IPS-18c (cell line): ENCODE measurements around the gene NUBP1.
"Not testable (repeated sequence)": the region's sequence is repeated elsewhere in the genome, so short reads cannot be mapped to it uniquely, and the experiment has no call there.

Experiments
- H3K4me3 ChIP-seq: 2 replicates; pipeline ENCODE4 v1.7.0; 2013; ENCODE audit warnings: low read depth, mild to moderate bottlenecking, low read length, moderate library complexity; ENCODE audit not compliant: insufficient read depth
- H3K9me3 ChIP-seq: one replicate; pipeline ENCODE4 v1.6.1; 2013; ENCODE audit warnings: mild to moderate bottlenecking, low read length, moderate library complexity; ENCODE audit not compliant: control insufficient read depth, insufficient read depth

Gene NUBP1

DNA sequence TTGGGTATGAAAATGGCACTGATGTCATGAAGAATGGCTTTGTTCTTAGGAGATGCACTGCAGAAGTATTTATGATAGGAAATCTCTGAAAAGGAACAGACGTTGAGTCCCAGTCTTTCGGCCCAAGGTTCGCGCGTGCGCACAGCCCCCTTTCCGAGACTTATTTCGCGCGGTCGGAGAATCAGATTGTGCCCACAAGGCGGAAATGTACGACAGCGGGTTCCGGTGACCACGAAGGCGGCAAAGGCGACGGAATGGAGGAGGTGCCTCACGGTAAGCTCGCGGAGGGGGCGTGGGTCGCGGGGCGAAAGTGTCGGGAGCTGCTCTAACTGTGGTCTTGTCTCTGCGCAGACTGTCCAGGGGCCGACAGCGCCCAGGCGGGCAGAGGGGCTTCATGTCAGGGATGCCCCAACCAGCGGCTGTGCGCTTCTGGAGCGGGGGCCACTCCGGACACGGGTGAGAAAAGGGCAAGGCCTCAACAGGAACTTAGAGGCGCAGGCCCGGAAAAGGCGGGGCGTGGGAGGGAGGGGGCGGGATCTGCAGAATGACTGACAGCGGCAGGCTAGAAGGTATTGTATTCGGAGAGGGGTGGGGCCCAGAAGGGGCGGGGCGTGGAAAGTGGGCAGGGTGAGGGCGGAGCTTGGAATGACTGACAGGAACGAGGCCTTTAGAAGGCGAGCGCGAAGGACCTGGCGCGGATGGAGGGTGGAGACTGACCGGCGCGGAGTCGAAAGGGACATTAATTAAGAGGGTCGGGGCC is at the start of gene NUBP1:
Gene NUBP1 (plus strand): TSS at position 233 of the 760 bp plus-strand sequence. CDS start 22 bp downstream, at position 255.
- Histone ChIP-seq H3K9me3 (no peaks in the 10 kb centered on the region), H3K4me3 (peak within 1 kb of the TSS; percentile 87)

DNA sequence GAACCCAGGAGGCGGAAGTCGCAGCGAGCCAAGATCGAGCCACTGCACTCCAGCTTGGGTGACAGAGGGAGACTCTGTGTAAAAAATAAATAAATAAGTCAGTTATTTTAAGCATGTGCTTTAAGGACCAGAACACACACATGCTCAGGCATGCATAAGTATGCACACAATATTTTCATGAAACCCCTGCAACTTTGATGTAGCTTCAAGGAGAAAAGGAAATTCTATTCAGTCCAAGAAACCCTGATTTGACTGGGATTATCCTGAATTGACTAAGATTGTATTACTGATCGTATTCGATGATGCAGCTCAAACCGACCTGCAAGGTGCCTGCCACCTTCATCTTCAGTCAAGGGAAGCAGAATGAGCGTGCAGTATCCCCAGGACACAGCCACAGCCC is 49.8 kb upstream of the NUBP1 start:
- Histone ChIP-seq H3K4me3 (no peak overlapping the region), H3K9me3 (no peaks in the 10 kb centered on the region)

DNA sequence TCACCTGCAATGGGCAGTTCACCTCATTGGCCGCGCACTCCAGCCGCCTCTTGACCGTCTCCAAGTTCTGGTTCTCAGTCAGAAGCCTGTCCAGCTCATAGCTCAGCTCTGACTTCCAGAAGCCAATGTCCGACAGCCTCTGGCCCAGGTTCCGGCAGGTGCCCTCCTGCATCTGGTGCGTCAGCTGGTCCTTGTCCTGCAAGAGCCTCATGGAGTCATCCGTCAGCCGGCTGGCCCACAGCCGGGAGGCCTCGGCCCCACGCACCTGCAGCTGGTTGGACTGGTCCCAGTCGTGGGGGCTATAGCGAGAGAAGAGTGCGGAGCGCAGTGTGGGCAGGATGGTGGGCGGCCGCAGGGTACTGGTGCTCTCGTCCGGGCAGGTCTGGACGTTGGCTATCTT is 49.3 kb upstream of the NUBP1 start:
- H3K9me3 ChIP-seq, result no peaks in the 10 kb centered on the region
- no peak overlapping the region for H3K4me3 ChIP-seq

DNA sequence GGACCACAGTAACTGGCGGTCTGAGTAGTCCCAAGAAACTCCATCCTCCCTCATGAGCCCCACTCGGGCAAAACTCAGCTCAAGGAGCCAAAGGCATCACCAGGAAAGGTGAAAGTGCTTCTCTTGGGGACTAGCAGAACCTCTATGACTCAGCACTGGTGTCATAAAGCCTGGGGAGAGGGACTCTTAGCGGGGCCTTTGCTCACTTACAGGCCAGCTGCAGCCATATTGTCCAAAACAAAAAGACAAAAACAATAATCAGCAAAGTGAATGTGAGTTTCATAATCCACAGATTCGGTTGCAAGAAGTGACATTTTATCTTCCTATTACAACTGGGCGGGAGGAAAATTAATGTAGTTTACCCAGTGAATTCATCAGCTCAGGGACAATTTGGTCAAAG is 48.8 kb upstream of the NUBP1 start, which contains the start of gene TEKT5:
Gene TEKT5 (minus strand): TSS at position 101 of the 400 bp plus-strand sequence. CDS start 57 bp downstream, at position 44.
- Histone ChIP-seq H3K4me3 (no peak within 1 kb of the TSS), H3K9me3 (no peaks in the 10 kb centered on the region)

DNA sequence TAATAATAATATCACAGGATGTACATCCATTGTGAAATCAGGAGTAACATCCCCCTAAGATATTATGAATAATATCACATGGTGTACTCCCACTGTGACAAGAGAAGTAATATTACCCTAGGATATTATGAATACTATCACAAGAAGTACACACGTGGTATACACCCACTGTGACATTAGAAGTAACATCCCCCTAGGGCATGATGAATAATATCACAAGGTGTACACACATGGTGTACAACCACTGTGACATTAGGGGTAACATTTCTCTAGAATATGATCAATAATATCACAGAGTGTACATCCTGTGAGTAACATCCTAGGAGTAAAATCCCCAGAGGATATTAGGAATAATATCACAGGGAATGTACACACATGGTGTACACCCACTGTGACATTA is 43.9 kb upstream of the NUBP1 start:
- Histone ChIP-seq H3K4me3 (no peak overlapping the region), H3K9me3 (no peaks in the 10 kb centered on the region)

DNA sequence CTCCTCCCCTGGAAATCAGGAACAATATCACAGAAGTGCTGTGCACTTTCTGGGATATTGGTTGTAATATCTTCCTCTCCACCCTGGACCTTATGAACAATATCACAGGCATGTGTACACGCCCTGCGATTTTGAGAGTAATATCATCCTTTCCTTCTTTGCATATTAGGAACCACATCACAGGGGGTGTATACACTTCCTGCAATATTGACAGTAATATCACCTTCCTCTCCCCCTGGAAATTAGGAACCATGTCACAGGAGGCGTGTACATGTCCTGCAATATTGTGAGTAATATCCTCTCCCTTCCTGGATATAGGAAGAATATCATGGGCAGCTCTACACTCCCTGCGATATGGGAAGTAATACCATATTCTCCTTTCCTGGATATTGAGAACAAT is 34.7 kb upstream of the NUBP1 start:
- Histone ChIP-seq H3K4me3 (no peak overlapping the region), H3K9me3 (no peaks in the 10 kb centered on the region)

DNA sequence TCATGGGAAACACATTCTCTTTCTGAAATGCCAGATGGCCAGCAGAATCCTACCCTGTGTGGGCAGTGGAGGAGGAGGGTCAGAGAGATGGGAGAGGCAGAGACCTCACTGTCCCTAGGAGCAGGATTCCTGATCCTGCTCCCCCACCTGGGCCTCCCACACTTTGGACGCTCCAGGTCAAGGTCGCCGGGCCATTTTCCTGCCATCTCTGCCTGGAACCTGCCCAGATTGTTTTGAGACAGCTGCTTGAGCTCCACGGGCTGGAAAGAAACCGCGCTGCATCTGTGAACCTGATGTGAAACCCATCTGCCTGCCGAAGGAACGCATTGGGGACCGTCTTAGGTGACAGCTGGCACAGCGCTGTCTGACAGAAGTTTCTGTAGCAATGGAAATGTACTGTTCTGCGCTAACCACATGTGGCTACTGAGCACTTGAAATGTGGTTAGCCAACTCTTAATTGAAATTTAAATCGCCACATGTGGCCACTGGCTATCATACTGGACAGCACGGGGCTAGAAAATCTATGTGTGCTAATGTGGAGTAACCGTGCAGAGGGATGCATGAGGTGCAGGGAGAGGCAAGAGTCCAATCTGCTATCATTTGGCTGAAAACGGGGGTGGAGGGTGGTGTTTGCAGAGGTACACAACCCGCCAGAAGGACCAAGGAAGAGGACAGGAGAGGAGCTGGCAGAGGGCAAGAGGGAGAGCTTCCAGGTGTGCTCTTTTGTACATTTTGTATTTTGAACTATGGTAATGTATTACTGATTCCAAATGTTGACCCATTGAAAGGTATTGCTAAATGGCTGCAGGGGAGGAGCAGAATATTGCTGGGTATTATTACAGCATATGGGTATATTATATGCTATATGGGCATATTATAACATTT is 15.4 kb upstream of the NUBP1 start:
- no peaks in the 10 kb centered on the region for H3K9me3 ChIP-seq
- H3K4me3 ChIP-seq, result no peak overlapping the region

DNA sequence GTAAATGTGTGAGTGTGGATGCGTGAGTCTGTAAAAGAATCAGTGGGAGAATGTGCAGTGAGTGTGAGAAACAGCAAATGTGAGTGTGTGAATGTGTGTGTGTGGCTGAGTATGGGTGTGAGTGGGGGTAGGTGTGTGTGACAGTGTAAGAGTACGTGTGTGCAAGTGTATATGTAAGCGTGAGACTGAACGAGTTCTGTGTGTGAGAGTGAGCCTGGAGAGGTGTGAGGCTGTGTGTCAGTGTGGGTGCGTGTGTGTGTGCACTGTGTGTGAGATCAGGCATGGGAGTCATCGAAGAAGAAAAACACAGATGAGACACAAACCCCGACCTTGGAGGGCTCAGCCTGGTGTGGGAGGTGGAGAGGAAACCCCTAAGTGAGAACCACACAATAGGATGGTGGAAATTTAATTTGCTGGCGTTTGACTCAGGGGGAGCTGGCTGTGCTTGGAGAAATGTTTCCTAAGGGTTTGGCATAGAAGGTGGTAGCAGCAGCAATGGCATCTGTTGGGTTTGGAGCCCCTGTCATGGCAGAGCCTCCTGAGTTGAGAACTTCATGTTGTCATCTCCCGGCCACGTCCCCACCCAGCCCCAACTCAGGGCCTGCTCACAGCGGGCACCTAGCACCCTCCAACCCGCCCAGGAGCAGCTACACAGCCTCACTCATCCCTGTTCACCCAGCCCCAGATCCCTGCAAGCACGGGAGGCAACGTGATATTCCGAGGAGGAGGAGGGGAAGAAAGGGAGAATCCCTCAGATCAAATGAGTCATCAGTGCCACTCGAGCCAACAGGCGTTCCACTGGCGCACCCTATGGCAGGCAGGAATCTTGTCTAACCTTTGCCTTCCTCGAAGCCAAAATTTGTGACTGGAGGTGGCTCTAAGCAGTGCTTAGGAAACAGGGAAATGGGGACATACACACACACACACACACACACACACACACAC is 14.3 kb upstream of the NUBP1 start:
- Histone ChIP-seq H3K4me3 (no peak overlapping the region), H3K9me3 (no peaks in the 10 kb centered on the region)

DNA sequence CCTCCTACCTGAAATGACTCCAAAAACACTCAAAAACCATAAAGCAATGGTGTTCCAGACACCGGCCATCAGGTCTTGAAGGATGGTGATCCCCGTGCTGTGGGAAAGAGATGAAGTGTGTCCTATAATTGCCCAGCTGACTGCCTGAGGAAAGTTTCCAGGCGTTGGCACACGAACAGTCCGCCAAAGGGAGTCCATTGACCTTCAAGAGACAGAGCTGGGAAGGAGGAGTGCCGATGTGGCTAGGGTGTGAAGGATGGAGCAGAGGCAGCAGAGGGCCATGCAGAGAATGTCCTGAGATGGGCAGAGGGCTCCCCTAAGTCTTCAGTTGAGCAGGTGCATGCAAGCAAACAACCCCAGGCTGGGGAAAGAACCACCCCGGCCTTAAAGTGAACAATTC is 11.9 kb upstream of the NUBP1 start:
- no peaks in the 10 kb centered on the region for H3K9me3 ChIP-seq
- H3K4me3 ChIP-seq, result no peak overlapping the region

DNA sequence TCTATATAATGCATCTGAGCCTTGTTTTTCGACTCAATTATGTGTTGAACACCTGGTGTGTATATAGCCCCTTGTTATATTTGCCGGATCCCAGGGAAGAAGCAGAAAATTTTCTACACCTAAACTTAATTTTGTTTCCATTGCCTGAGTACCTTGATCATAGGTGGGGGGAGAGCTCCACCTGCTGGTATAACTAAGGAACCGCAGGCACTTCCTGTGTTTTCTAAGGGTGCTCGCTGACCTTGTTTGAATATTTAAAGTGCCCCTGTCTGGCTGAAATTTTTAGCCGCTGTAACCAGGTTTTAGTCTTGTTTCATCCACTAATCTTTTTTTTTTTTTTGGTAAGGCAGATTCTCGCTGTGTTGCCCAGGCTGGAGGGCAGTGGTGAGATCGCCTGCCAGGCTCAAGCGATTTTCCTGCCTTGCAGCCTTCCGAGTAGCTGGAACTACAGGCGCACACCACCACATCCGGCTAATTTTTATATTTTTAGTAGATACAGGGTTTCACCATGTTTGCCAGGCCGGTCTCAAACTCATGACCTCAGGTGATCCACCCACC is 6.5 kb upstream of the NUBP1 start:
- Histone ChIP-seq H3K9me3 (no peaks in the 10 kb centered on the region), H3K4me3 (no peak overlapping the region)

DNA sequence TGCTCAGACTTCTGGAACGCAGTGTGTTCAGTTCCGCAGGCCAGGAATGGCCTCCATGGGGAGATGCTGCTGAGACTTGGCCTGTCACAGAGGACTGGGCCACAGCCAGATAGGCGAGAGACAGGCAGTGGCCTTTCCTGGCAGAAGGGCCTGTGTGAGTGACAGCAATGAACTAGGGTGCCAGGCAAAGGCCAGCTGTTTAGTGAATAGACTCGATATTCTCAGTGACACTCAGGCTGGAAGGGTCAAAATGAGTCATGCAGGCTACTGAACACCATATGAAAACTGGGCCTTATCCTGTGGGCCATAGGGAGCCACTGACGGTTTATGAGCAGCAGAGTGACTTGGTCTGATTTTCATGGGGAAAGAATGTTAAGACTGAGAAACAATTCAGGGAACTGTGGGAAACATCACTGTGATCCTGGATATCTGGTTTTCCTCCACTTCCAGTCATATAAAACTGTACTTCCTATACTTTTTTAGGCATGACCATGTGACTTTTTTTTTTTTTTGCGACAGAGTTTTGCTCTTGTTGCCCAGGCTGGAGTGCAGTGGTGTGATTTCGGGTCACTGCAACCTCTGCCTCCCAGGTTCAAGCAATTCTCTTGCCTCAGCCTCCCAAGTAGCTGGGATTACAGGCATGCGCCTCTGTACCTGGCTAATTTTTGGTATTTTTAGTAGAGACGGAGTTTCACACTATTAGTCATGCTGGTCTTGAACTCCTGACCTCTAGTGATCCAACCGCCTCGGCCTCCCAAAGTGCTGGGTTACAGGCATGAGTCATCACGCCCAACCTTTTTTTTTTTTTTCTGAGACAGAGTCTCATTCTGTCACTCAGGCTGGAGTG is 5.2 kb upstream of the NUBP1 start:
- Histone ChIP-seq H3K4me3 (no peak overlapping the region), H3K9me3 (no peaks in the 10 kb centered on the region)

DNA sequence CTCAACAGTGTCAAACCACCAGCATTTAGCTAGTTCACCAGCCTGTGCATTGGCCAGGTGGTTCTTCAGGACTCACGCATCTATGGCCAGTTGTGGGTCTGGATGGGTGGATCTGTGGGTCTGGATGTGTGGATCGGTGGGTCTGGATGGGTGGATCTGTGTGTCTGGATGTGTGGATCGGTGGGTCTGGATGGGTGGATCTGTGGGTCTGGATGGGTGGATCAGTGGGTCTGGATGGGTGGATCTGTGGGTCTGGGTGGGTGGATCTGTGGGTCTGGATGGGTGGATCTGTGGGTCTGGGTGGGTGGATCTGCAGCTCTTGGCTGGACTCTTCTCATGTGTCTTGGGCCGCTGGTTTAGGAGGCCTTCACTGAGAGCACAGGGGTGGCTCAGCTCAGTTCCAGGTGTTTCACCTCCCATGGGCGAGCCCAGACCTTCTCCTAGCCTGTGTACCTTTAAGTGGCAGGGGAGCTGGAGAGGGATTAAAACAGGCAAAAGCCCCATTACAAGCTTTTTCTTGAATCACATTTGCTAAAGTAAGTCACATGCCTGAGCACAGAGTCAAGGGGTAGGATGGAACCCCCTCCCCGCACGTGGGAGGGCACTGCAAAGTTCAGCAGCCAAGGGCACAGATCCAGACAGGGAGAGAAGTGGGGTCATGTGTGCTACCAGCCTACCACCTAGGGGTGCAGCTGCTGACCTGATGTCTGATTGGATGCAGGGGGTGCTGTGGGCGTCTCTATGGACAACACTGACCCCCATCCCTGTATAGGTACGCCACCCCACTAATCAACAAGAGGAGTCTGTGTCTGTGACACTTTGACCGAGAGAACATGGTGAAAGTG is 3.4 kb upstream of the NUBP1 start:
- H3K4me3 ChIP-seq, result no peak overlapping the region
- no peaks in the 10 kb centered on the region for H3K9me3 ChIP-seq

DNA sequence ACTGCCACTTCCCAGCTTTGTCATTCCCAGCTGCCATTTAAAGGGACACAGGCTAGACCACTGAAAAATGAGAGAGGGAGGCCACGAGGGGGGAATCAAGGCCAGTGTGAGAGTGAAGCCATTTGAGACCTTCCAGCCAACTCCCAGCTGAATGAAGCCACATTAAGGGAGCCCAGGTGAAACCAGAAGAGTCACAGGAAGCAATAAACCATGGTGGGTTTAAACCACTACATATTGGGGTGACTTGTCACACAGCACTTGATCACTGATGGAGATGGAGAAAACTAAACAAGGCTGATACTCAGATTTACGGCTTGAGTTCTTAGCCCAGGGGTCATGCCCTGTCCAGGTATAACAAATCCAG is 2.8 kb upstream of the NUBP1 start:
- no peak overlapping the region for H3K4me3 ChIP-seq

DNA sequence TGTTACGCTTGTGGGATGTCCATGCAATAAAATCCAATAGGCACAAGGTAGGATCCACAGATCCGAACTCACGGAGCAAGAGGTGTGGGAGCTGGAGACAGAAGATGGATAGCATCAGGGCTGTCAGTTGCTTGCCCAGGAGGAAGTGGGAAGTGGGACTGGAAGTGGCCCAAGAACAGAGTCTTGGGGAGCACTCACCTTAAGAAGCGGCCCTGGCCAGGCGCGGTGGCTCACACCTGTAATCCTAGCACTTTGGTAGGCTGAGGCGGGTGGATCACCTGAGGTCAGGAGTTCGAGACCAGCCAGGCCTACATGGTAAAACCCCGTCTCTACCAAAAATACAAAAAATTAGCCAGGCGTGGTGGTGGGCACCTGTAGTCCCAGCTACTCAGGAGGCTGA is 2.4 kb upstream of the NUBP1 start:
- H3K4me3 ChIP-seq, H3K9me3 ChIP-seq: not testable (repeated sequence)

More for the DNA sequence above, 2.8 kb upstream of the NUBP1 start:
- no peaks in the 10 kb centered on the region for H3K9me3 ChIP-seq

DNA sequence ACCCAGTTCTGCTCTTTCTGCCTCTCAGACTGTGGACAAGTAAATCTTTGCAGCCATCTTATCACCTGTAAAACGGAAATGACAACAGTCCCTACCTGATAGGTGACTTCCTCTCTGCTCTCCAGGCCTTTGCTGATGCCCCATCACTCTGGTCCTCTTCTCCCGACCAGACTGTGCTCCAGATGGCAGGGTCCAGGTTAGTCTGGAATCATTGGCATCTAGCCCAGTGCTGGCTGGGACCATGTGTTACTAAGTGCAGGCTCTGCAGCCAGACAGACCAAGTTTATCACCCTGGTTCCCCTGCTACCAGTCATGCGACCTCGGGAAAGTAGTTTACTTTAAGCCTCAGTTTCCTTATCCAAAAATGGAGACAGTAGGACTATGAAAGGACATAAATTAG is 1.8 kb upstream of the NUBP1 start:
- Histone ChIP-seq H3K9me3 (no peaks in the 10 kb centered on the region), H3K4me3 (no peak overlapping the region)
